ENCODE measurements around the gene NME1.

NME1 gene

GRCh38 chr17:51135956-51136355, 17.4 kb upstream of the NME1 start:
- Histone ChIP-seq H3K9ac (ENCODE audit: insufficient read length) (no peak overlapping the region), H3K36me3 (ENCODE audit: insufficient read depth, low read length) (no peaks in the 10 kb centered on the region), H3K9me3 (ENCODE audit: low read depth, low read length) (no peaks in the 10 kb centered on the region), H3K27ac (no peak overlapping the region), H3K4me3 (no peak overlapping the region)
- TF ChIP-seq FOXP2 (optimal IDR thresholded peaks at IDR 0.05; ENCODE audit: control extremely low read depth, extremely low read length, insufficient read depth) (no peak), POLR2AphosphoS5 (IDR thresholded peaks at IDR 0.05; ENCODE audit: borderline replicate concordance, low read depth, low read length) (no peak), EZH2 (IDR thresholded peaks at IDR 0.05) (no peak)
- DNase-seq (ENCODE audit: low read depth, low spot score) = no peak

- TF ChIP-seq FOXP2 (optimal IDR thresholded peaks at IDR 0.05; ENCODE audit: control extremely low read depth, extremely low read length, insufficient read depth) = no peak
- TF ChIP-seq EZH2 (IDR thresholded peaks at IDR 0.05) = no peak
- no peak for TF ChIP-seq POLR2AphosphoS5 (IDR thresholded peaks at IDR 0.05; ENCODE audit: borderline replicate concordance, low read depth, low read length)
These were observed 10.8 kb upstream of the NME1 start for GRCh38 chr17:51142597-51142996.

GRCh38 chr17:51144266-51145022, 8.9 kb upstream of the NME1 start:
- Histone ChIP-seq H3K9ac (ENCODE audit: insufficient read length) (peak overlapping the region; percentile 17), H3K27ac (no peak overlapping the region), H3K4me3 (no peak overlapping the region), H3K36me3 (ENCODE audit: insufficient read depth, low read length) (no peaks in the 10 kb centered on the region), H3K9me3 (ENCODE audit: low read depth, low read length) (no peaks in the 10 kb centered on the region)
- TF ChIP-seq EZH2 (IDR thresholded peaks at IDR 0.05) (no peak), FOXP2 (optimal IDR thresholded peaks at IDR 0.05; ENCODE audit: control extremely low read depth, extremely low read length, insufficient read depth) (no peak), POLR2AphosphoS5 (IDR thresholded peaks at IDR 0.05; ENCODE audit: borderline replicate concordance, low read depth, low read length) (no peak)
- no peak for DNase-seq (ENCODE audit: low read depth, low spot score)

More at GRCh38 chr17:51142597-51142996, 10.8 kb upstream of the NME1 start:
- Histone ChIP-seq H3K36me3 (ENCODE audit: insufficient read depth, low read length) (no peaks in the 10 kb centered on the region), H3K9ac (ENCODE audit: insufficient read length) (no peak overlapping the region), H3K27ac (no peak overlapping the region), H3K9me3 (ENCODE audit: low read depth, low read length) (no peaks in the 10 kb centered on the region), H3K4me3 (no peak overlapping the region)
- DNase-seq (ENCODE audit: low read depth, low spot score) = no peak

GRCh38 chr17:51147650-51148049, 5.7 kb upstream of the NME1 start:
- DNase-seq (ENCODE audit: low read depth, low spot score) = no peak
- Histone ChIP-seq H3K36me3 (ENCODE audit: insufficient read depth, low read length) (no peaks in the 10 kb centered on the region), H3K27ac (no peak overlapping the region), H3K9ac (ENCODE audit: insufficient read length) (no peak overlapping the region), H3K4me3 (no peak overlapping the region), H3K9me3 (ENCODE audit: low read depth, low read length) (no peaks in the 10 kb centered on the region)
- TF ChIP-seq FOXP2 (optimal IDR thresholded peaks at IDR 0.05; ENCODE audit: control extremely low read depth, extremely low read length, insufficient read depth) (no peak), EZH2 (IDR thresholded peaks at IDR 0.05) (no peak), POLR2AphosphoS5 (IDR thresholded peaks at IDR 0.05; ENCODE audit: borderline replicate concordance, low read depth, low read length) (no peak)

GRCh38 chr17:51149163-51149562, 4.2 kb upstream of the NME1 start:
- Histone ChIP-seq H3K9ac (ENCODE audit: insufficient read length) (no peak overlapping the region), H3K27ac (no peak overlapping the region), H3K4me3 (no peak overlapping the region), H3K36me3 (ENCODE audit: insufficient read depth, low read length) (no peaks in the 10 kb centered on the region), H3K9me3 (ENCODE audit: low read depth, low read length) (no peaks in the 10 kb centered on the region)
- DNase-seq (ENCODE audit: low read depth, low spot score) = no peak
- no peak for TF ChIP-seq EZH2 (IDR thresholded peaks at IDR 0.05)
- no peak for TF ChIP-seq FOXP2 (optimal IDR thresholded peaks at IDR 0.05; ENCODE audit: control extremely low read depth, extremely low read length, insufficient read depth)

GRCh38 chr17:51150932-51151331, 2.4 kb upstream of the NME1 start:
- no peak overlapping the region for H3K4me3 ChIP-seq
- H3K36me3 ChIP-seq (ENCODE audit: insufficient read depth, low read length) = peaks cover 11% of the 10 kb centered on the region
- DNase-seq (ENCODE audit: low read depth, low spot score) = no peak
- no peak overlapping the region for H3K9ac ChIP-seq (ENCODE audit: insufficient read length)
- TF ChIP-seq EZH2 (IDR thresholded peaks at IDR 0.05) = no peak
- TF ChIP-seq FOXP2 (optimal IDR thresholded peaks at IDR 0.05; ENCODE audit: control extremely low read depth, extremely low read length, insufficient read depth) = no peak
- TF ChIP-seq POLR2AphosphoS5 (IDR thresholded peaks at IDR 0.05; ENCODE audit: borderline replicate concordance, low read depth, low read length) = no peak
- H3K9me3 ChIP-seq (ENCODE audit: low read depth, low read length) = no peaks in the 10 kb centered on the region
- H3K27ac ChIP-seq = no peak overlapping the region

GRCh38 chr17:51152766-51153209, 571 bp upstream of the NME1 start:
- TF ChIP-seq FOXP2 (optimal IDR thresholded peaks at IDR 0.05; ENCODE audit: control extremely low read depth, extremely low read length, insufficient read depth) (no peak), POLR2AphosphoS5 (IDR thresholded peaks at IDR 0.05; ENCODE audit: borderline replicate concordance, low read depth, low read length) (no peak), EZH2 (IDR thresholded peaks at IDR 0.05) (no peak)
- Histone ChIP-seq H3K36me3 (ENCODE audit: insufficient read depth, low read length) (peaks cover 29% of the 10 kb centered on the region), H3K4me3 (peak overlapping the region; percentile 94), H3K27ac (peak overlapping the region; percentile 83), H3K9ac (ENCODE audit: insufficient read length) (peak overlapping the region; percentile 71), H3K9me3 (ENCODE audit: low read depth, low read length) (no peaks in the 10 kb centered on the region)
- no peak for DNase-seq (ENCODE audit: low read depth, low spot score)

- Histone ChIP-seq H3K4me3 (peak overlapping the region; percentile 94), H3K9ac (ENCODE audit: insufficient read length) (peak overlapping the region; percentile 91), H3K36me3 (ENCODE audit: insufficient read depth, low read length) (peaks cover 43% of the 10 kb centered on the region), H3K9me3 (ENCODE audit: low read depth, low read length) (no peaks in the 10 kb centered on the region), H3K27ac (peak overlapping the region; percentile 20; the same call in 1 of the 2 replicates)
- DNase-seq (ENCODE audit: low read depth, low spot score) = no peak
- TF ChIP-seq FOXP2 (optimal IDR thresholded peaks at IDR 0.05; ENCODE audit: control extremely low read depth, extremely low read length, insufficient read depth) = no peak
- TF ChIP-seq EZH2 (IDR thresholded peaks at IDR 0.05) = no peak
- no peak for TF ChIP-seq POLR2AphosphoS5 (IDR thresholded peaks at IDR 0.05; ENCODE audit: borderline replicate concordance, low read depth, low read length)
These were observed 817 bp downstream of the NME1 start for GRCh38 chr17:51154176-51154575.
